Peyer's patch (tissue), 4 donors: Measurements from ENCODE around the gene TMED8.

Source experiments
- POLR2A ChIP-seq, 2 donors: fragments of 450-650 bp; IDR thresholded peaks; one replicate each; pipeline ENCODE4 v1.5.1; 2017; ENCODE audit warnings: antibody characterized with exemption in 2 of 2, mild to moderate bottlenecking in 2 of 2, moderate library complexity in 2 of 2
- TF ChIP-seq, protein P1 (sequence below), 6 experiments: fragments of 450-650 bp in 4 of 6; fragments of 200-600 bp in 2 of 6; sonication (generic) in 1 of 6; IDR thresholded peaks; one replicate each; pipeline ENCODE4 v1.5.1; 2017 to 2019; ENCODE audit warnings: antibody characterized with exemption in 6 of 6, mild to moderate bottlenecking in 3 of 6, moderate library complexity in 1 of 6

DNA sequence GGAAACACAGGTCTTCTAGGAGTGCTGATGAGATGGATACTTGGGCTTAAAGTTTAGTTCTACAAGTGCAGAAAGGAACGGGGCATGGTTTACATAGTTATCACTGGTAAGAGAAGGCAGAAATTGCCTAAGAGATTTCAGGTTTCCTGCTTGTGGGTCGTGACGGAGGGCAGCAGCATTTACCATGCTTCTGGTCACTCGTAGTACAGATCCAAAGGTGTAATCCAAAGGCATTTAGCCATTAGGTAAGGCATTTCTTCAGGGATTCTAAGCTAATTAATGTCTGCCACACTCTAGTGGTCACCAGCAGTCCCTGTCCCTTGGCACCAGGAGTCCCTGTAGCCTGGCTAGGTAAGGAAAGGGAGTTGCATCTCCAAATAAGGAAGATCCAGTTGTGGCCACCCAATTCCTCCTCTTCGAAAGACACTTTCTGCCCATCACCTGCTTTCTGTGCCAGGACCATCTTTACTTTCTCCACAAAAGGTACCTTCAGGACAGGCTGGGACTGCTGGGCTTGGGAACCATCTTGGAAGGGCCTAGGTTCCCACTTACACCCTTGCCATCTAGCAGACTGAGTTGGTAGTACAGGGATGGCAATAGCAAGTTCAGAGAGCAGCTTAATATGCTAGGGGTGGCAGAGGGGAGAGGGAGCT, 54.5 kb downstream of the TMED8 start:
- TF ChIP-seq, protein P1, sequence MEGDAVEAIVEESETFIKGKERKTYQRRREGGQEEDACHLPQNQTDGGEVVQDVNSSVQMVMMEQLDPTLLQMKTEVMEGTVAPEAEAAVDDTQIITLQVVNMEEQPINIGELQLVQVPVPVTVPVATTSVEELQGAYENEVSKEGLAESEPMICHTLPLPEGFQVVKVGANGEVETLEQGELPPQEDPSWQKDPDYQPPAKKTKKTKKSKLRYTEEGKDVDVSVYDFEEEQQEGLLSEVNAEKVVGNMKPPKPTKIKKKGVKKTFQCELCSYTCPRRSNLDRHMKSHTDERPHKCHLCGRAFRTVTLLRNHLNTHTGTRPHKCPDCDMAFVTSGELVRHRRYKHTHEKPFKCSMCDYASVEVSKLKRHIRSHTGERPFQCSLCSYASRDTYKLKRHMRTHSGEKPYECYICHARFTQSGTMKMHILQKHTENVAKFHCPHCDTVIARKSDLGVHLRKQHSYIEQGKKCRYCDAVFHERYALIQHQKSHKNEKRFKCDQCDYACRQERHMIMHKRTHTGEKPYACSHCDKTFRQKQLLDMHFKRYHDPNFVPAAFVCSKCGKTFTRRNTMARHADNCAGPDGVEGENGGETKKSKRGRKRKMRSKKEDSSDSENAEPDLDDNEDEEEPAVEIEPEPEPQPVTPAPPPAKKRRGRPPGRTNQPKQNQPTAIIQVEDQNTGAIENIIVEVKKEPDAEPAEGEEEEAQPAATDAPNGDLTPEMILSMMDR (IDR thresholded peaks at IDR 0.05): no peak
- TF ChIP-seq POLR2A (IDR thresholded peaks at IDR 0.05): no peak
